Caco-2 (cell line): ENCODE results near the gene CDC14B. TPM values are rescaled to one million over a fixed set of nuclear protein-coding genes. Genes with fewer than 3 reads are reported as not detected.

Source experiments
- BruUV-seq: library from RNA; stranded (reverse); fragments of 400-500 nt; replicated peaks from 2 replicates; lab custom pipeline; 2021; lab: Mats Ljungman, UMichigan
- CTCF ChIA-PET: fragments of 300-600 bp; sonication (Branson Sonifier 250); formaldehyde crosslinking; loops from one replicate; lab custom pipeline; 2022; ENCODE audit warnings: antibody characterized with exemption; lab: Charles Lee
- POLR2A ChIA-PET: fragments of 300-600 bp; sonication (Branson Sonifier 250); formaldehyde crosslinking; loops from one replicate; lab custom pipeline; 2022; ENCODE audit warnings: antibody characterized with exemption; lab: Charles Lee
- DNase-seq, 2 experiments: peaks; one replicate each; pipeline versions ENCODE4 v3.0.0 to v3.0.0-alpha.2; 2020 to 2022
- H3K27me3 ChIP-seq: replicated peaks from 2 replicates; pipeline ENCODE4 v1.6.0; 2011; ENCODE audit warnings: low read length; ENCODE audit not compliant: control insufficient read depth, insufficient read depth
- H3K36me3 ChIP-seq: 2 replicates; pipeline ENCODE4 v1.5.1; 2011; ENCODE audit warnings: low read length; ENCODE audit not compliant: control insufficient read depth, insufficient read depth
- H3K4me1 ChIP-seq: fragments of 250-450 bp; sonication (Bioruptor Pico); 2 replicates; pipeline ENCODE4 v1.5.1; 2020; ENCODE audit warnings: mild to moderate bottlenecking
- H3K4me3 ChIP-seq: 2 replicates; pipeline ENCODE4 v1.5.1; 2011; ENCODE audit warnings: low read depth, mild to moderate bottlenecking, control low read depth, low read length
- H3K9me3 ChIP-seq: fragments of 250-450 bp; sonication (Bioruptor Pico); 2 replicates; pipeline ENCODE4 v1.5.1; 2020; ENCODE audit warnings: mild to moderate bottlenecking, moderate library complexity
- H3K27ac Mint-ChIP-seq: one replicate; pipeline ENCODE4 v1.8.0; 2022; ENCODE audit warnings: mixed read lengths; ENCODE audit not compliant: unreplicated experiment
- H3K27me3 Mint-ChIP-seq: one replicate; pipeline ENCODE4 v1.8.0; 2022; ENCODE audit warnings: mixed read lengths; ENCODE audit not compliant: insufficient read depth, unreplicated experiment
- H3K36me3 Mint-ChIP-seq: one replicate; pipeline ENCODE4 v1.8.0; 2022; ENCODE audit warnings: mild to moderate bottlenecking, mixed read lengths; ENCODE audit not compliant: insufficient read depth, unreplicated experiment
- H3K4me1 Mint-ChIP-seq: one replicate; pipeline ENCODE4 v1.8.0; 2022; ENCODE audit warnings: low read depth, mixed read lengths; ENCODE audit not compliant: unreplicated experiment
- H3K4me3 Mint-ChIP-seq: one replicate; pipeline ENCODE4 v1.8.0; 2022; ENCODE audit warnings: mild to moderate bottlenecking, moderate library complexity, mixed read lengths; ENCODE audit not compliant: unreplicated experiment
- H3K9me3 Mint-ChIP-seq: one replicate; pipeline ENCODE4 v1.8.0; 2022; ENCODE audit warnings: mixed read lengths; ENCODE audit not compliant: unreplicated experiment
- CTCF ChIP-seq, 2 experiments: fragments of 200-600 bp in 1 of 2; IDR thresholded peaks; 1 replicate in 1 of 2; 2 replicates in 1 of 2; pipeline versions ENCODE4 v1.5.1 to v1.8.0; 2011 to 2022; ENCODE audit warnings: antibody characterized with exemption in 1 of 2, control low read depth in 1 of 2, inconsistent platforms in 1 of 2, low read depth in 1 of 2, low read length in 1 of 2, mild to moderate bottlenecking in 1 of 2, moderate library complexity in 1 of 2; ENCODE audit not compliant: insufficient read depth in 1 of 2, severe bottlenecking in 1 of 2, unreplicated experiment in 1 of 2
- intact Hi-C: fragments of 100-400 bp; cut with micrococcal nuclease; formaldehyde crosslinking; loops from one replicate; pipeline ENCODE4 v1.10.0; 2022; ENCODE audit not compliant: unreplicated experiment
- total RNA-seq: library from RNA; stranded (reverse); gene quantifications from 2 replicates; pipeline ENCODE4 v1.2.3, GENCODE V29; 2022

Gene CDC14B
- total RNA-seq, 1 experiment from 2014 or later = 81.4 TPM

- ChIA-PET CTCF (no interaction called here), POLR2A (no interaction called here)
- Mint-ChIP-seq H3K4me1 (peaks cover 24% of the 10 kb centered on the region), H3K27ac (peak overlapping the region; percentile 75), H3K27me3 (no peaks in the 10 kb centered on the region), H3K9me3 (no peaks in the 10 kb centered on the region), H3K36me3 (peaks cover 17% of the 10 kb centered on the region), H3K4me3 (peak overlapping the region; percentile 70)
- BruUV-seq = TSS peak; percentile 83
- no peak for TF ChIP-seq CTCF (IDR thresholded peaks at IDR 0.05; ENCODE audit: insufficient read depth in 1 of 2, low read depth in 1 of 2, low read length in 1 of 2, severe bottlenecking in 1 of 2, unreplicated experiment in 1 of 2)
- intact Hi-C loops = no loop called here
- Histone ChIP-seq H3K36me3 (no peaks in the 10 kb centered on the region), H3K4me1 (peaks cover 13% of the 10 kb centered on the region), H3K9me3 (no peaks in the 10 kb centered on the region), H3K27me3 (no peaks in the 10 kb centered on the region), H3K4me3 (peak overlapping the region; percentile 91)
- no peak for DNase-seq
These were observed 505 bp upstream of the CDC14B start for GRCh38 chr9:96620181-96620514.

GRCh38 chr9:96619124-96619465, 548 bp downstream of the CDC14B start:
- Mint-ChIP-seq H3K27me3 (no peaks in the 10 kb centered on the region), H3K36me3 (peaks cover 23% of the 10 kb centered on the region), H3K9me3 (no peaks in the 10 kb centered on the region), H3K4me1 (peaks cover 32% of the 10 kb centered on the region), H3K27ac (no peak overlapping the region), H3K4me3 (peak overlapping the region; percentile 91)
- H3K4me3 ChIP-seq = peak overlapping the region; percentile 91
- ChIA-PET CTCF (interaction anchor here (0.6 to 1.2 kb wide), 4 partner anchors 11 to 168 kb away, joined by 3 to 8 read pairs (median 4); no protein-coding TSS in a partner anchor), POLR2A (interaction anchor here (0.6 to 1.0 kb wide), 4 partner anchors 23 to 53 kb away, joined by 3 to 10 read pairs (median 5); no protein-coding TSS in a partner anchor)
- H3K9me3 ChIP-seq = no peaks in the 10 kb centered on the region
- H3K36me3 ChIP-seq = no peaks in the 10 kb centered on the region
- no peaks in the 10 kb centered on the region for H3K27me3 ChIP-seq
- peaks cover 21% of the 10 kb centered on the region for H3K4me1 ChIP-seq
- no peak for TF ChIP-seq CTCF (IDR thresholded peaks at IDR 0.05; ENCODE audit: insufficient read depth in 1 of 2, low read depth in 1 of 2, low read length in 1 of 2, severe bottlenecking in 1 of 2, unreplicated experiment in 1 of 2)
- BruUV-seq = no TSS peak
- DNase-seq = peak in 1 of 2 experiments; percentile 13
- intact Hi-C loops = loop anchor here (1.0 kb wide), 2 partner anchors 25 to 53 kb away; no protein-coding TSS in a partner anchor

GRCh38 chr9:96618209-96619123, 1.2 kb downstream of the CDC14B start:
- ChIA-PET CTCF (interaction anchor here (0.6 to 1.2 kb wide), 7 partner anchors 11 to 331 kb away, joined by 3 to 8 read pairs (median 4); no protein-coding TSS in a partner anchor), POLR2A (interaction anchor here (0.6 to 1.0 kb wide), 4 partner anchors 23 to 52 kb away, joined by 3 to 10 read pairs (median 5); no protein-coding TSS in a partner anchor)
- peak overlapping the region; percentile 82 for H3K27ac Mint-ChIP-seq
- peak; percentile 45 to 49 for DNase-seq
- Histone ChIP-seq H3K4me1 (peaks cover 25% of the 10 kb centered on the region), H3K4me3 (peak overlapping the region; percentile 91), H3K27me3 (no peaks in the 10 kb centered on the region), H3K36me3 (no peaks in the 10 kb centered on the region), H3K9me3 (no peaks in the 10 kb centered on the region)
- no peak for TF ChIP-seq CTCF (IDR thresholded peaks at IDR 0.05; ENCODE audit: insufficient read depth in 1 of 2, low read depth in 1 of 2, low read length in 1 of 2, severe bottlenecking in 1 of 2, unreplicated experiment in 1 of 2)
- H3K27me3 Mint-ChIP-seq = no peaks in the 10 kb centered on the region
- H3K4me1 Mint-ChIP-seq = peaks cover 34% of the 10 kb centered on the region
- peak overlapping the region; percentile 91 for H3K4me3 Mint-ChIP-seq
- no TSS peak for BruUV-seq
- peaks cover 23% of the 10 kb centered on the region for H3K36me3 Mint-ChIP-seq
- H3K9me3 Mint-ChIP-seq = no peaks in the 10 kb centered on the region
- intact Hi-C loops = loop anchor here (1.0 kb wide), 2 partner anchors 26 to 52 kb away; no protein-coding TSS in a partner anchor
